ES-I3 (cell line): Measurements from ENCODE around the gene FKBP6.
A peak's percentile ranks its signal among the peaks of the same experiment; 100 is the strongest.
"Not testable (repeated sequence)": the region's sequence is repeated elsewhere in the genome, so short reads cannot be mapped to it uniquely, and the experiment has no call there.

Experiments
- H3K36me3 ChIP-seq: 2 replicates; pipeline ENCODE4 v1.6.1; 2013; ENCODE audit warnings: mild to moderate bottlenecking, low read length, control low read depth, moderate library complexity; ENCODE audit not compliant: insufficient read depth
- H3K4me1 ChIP-seq: 2 replicates; pipeline ENCODE4 v1.6.1; 2013; ENCODE audit warnings: mild to moderate bottlenecking, control low read depth, low read length; ENCODE audit not compliant: insufficient read depth
- H3K9ac ChIP-seq: 2 replicates; pipeline ENCODE4 v1.6.1; 2013; ENCODE audit warnings: low read depth, mild to moderate bottlenecking, low read length, moderate library complexity
- H3K9me3 ChIP-seq: 2 replicates; pipeline ENCODE4 v1.6.1; 2013; ENCODE audit warnings: mild to moderate bottlenecking, low read length, moderate library complexity; ENCODE audit not compliant: control insufficient read depth, insufficient read depth

Gene FKBP6

DNA sequence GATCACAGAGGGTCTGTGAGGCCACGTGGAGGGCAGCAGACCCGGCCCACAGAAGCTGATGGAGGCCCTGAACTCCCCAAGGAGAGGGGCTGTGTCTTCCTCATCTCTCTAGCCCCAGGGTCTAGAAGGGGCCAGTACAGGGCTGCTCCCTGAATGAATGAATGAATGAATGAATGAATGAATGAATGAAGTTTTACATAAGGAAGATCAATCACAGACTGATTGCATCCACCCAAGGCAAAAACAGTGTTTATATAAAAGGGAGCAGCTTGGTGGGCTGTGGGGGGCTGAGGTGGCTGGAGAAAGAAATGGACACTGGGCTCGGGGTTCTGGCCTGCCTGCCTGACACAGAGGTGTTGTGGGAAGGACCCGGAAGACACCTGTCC is 14.4 kb upstream of the FKBP6 start:
- Histone ChIP-seq H3K36me3 (no peaks in the 10 kb centered on the region), H3K9me3 (no peaks in the 10 kb centered on the region), H3K9ac (no peak overlapping the region), H3K4me1 (no peaks in the 10 kb centered on the region)

DNA sequence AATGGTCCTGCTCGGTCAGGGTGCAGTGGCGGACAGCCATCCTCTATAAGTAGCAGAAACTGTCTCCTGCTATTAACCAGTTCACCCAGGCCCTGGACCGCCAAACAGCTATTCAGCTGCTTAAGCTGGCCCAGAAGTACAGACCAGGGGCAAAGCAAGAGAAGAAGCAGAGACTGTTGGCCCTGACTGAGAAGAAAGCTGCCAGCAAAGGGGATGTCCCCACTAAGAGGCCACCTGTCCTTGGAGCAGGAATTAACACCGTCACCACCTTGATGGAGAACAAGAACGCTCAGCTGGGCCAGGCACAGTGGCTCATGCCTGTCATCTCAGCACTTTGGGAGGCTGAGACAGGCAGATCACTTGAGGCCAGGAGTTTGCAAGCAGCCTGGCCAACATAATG is 13.7 kb upstream of the FKBP6 start:
- no peak overlapping the region for H3K9ac ChIP-seq
- no peaks in the 10 kb centered on the region for H3K36me3 ChIP-seq
- no peaks in the 10 kb centered on the region for H3K4me1 ChIP-seq
- no peaks in the 10 kb centered on the region for H3K9me3 ChIP-seq

DNA sequence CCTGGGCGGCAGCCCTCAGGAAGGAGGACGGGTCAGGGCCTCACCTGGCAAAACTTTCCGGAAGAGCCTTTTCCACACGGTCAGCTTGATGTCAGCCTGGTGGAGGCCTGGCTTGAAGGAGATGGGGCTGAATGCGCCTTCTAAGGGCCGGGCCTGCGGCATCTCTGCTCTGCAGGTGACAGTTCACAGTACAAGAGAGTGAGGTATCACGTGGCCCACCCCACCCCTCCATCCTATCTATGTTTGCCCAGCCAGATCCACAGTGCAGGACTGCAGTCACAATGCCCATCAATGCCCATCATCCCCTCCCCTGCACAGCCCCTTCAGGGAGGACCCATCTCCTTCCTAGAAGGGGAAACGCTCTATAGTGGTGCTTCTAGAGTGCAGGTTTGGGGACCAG is 11.4 kb upstream of the FKBP6 start:
- H3K9ac ChIP-seq = no peak overlapping the region
- H3K9me3 ChIP-seq = no peaks in the 10 kb centered on the region
- H3K36me3 ChIP-seq = no peaks in the 10 kb centered on the region
- no peaks in the 10 kb centered on the region for H3K4me1 ChIP-seq

DNA sequence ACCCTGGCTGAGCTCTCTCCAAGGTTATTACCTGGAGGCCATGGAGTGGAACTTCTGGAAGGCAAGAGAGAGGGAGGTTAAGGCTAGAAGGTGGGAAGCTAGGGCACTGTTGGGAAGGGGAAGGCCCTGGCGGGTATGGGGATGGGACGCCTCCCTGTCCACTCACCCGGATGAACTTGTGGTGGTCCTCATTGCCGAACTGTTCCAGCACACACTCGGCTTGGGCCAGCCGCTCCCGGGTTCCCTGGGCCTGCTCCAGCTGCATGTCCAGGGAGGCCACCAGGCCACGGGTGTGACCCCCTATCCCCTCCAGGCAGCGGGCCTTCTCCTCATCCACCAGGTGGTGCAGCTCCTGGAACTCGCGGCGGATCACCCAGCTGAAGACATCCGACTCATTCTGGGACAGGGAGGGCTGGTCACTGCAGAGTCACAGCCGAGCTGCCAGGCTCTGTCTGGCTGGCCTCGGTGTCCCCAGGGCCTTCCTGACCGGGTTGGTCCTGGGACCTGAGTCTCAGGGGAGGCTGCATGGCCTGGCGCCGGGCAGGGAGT is 9.2 kb upstream of the FKBP6 start:
- H3K9ac ChIP-seq, H3K4me1 ChIP-seq, H3K9me3 ChIP-seq, H3K36me3 ChIP-seq: not testable (repeated sequence)

DNA sequence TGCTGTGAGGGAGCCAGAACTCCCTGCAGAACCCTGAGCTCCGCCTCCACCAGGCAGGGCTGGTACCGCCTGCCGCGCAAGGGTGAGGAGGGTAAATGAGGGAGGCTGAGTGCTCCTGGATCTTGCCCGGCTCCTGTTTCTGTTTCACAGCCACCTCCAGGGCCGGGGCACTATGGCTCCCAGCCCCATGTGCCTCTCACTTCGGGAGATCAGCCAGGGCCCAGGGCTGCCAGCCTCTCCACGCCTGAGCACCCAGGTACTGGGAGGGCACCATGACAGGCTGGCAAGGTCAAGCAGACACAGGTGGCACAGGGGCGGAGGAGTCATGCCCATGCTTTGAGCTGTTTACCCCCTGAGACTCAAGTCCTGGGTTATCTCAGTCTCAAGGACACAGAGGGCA is 8.4 kb upstream of the FKBP6 start:
- H3K9ac ChIP-seq, H3K36me3 ChIP-seq, H3K4me1 ChIP-seq, H3K9me3 ChIP-seq: not testable (repeated sequence)

DNA sequence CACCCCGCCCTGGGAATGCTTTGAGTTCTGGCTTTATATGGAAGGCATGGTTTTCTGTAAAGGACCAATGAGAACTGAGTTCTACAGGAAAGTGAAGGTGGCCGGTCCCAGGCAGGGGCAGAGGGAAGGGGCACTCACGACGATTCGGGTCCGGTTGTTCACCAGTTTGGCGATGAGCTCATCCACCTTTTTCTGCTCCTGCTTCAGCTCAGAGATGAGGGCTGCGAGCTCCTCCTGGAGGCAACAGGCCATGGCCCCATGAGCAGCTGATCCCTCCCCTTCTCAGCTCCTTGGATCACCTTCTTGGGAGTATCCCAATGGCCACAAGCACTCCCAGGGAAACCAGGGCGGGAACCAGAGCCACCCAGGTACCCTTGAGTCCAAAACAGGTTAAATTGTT is 8.0 kb upstream of the FKBP6 start:
- H3K36me3 ChIP-seq, H3K9me3 ChIP-seq, H3K4me1 ChIP-seq, H3K9ac ChIP-seq: not testable (repeated sequence)

DNA sequence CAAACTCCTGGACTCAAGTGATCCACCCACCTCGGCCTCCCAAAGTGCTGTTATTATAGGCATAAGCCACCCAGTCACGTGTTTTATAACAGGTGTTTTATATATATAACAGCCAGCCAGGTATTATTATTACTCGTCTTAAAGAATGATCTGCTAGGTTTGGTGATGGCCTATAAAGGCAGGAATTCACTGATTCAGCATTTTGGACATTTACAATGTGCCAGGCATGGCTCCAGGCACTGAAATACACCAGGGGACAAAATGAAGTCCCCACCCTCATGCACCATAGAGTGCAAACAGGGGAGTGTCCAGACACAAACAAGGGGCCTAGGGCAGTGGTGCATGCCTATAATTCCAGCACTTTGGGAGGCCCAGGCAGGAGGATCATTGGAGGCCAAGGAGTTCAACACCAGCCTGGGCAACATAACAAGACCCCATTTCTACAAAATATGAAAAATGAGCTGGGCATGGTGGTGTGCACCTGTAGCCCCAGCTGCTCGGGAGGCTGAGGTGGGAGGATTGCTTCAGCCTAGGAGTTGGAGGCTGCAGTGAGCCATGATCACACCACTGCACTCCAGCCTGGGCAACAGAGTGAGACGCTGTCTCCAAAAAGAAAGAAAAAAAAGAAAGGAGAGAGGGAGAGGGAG is 4.4 kb upstream of the FKBP6 start:
- H3K4me1 ChIP-seq, H3K9me3 ChIP-seq, H3K9ac ChIP-seq, H3K36me3 ChIP-seq: not testable (repeated sequence)

DNA sequence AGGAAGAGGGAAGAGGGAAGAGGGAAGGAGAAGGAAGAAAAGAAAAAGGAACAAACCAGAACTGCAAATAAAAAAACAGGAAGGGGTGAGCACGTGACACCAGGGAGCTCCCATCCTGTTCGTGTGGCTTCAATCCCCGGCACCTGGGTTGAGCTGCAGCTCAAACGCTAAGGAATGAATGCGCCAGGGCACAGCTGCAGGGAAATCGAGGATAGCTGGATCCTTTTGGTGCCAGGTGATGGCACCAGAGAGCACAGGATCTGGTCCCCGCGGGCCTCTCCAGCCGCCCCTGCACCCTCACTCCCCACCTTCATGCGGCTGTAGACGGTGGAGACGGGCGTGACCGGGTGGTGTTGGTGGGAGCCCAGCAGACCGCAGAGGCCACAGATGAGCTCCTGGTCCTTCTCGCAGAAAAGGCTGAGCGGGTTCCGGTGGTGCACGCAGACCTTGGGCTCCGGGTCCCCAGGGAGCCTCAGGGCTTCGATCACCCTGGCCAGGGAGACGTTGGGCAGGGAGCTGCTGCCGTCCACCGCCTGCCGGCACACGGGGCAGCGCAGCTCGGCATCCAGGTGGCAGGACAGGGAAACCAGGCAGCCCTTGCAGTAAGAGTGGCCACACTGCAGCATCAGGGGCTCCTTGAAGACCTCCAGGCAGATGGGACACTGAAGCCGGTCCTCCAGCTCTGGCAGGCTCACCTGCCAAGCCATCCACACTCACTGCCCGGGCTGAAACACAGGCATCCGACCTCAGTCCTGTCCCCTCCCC is 3.7 kb upstream of the FKBP6 start:
- not testable (repeated sequence) for H3K9me3 ChIP-seq, H3K4me1 ChIP-seq, H3K36me3 ChIP-seq
- H3K9ac ChIP-seq = 0 out of 2 replicates have a peak overlapping the region, but pooled peaks have one; percentile 25

DNA sequence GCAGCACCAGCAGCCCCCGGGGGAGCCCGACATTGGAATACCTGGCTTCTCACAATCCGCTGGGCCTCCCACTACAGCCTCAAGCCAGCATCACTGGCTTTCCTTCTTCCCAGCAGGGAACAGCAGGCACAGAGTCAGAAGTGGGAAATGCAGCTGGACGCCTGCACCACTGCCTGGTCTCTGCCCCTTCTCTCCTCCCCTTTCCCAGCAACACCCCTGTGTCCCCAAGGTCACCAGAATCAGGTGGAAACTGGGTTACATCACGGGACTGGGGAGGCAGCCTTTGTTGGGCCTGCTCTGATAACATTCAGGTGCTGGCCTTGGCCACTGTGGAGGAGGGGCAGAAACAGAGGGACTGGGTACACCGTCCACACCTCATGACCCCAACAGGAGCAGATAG is 2.5 kb upstream of the FKBP6 start:
- H3K9me3 ChIP-seq, H3K9ac ChIP-seq, H3K4me1 ChIP-seq, H3K36me3 ChIP-seq: not testable (repeated sequence)

DNA sequence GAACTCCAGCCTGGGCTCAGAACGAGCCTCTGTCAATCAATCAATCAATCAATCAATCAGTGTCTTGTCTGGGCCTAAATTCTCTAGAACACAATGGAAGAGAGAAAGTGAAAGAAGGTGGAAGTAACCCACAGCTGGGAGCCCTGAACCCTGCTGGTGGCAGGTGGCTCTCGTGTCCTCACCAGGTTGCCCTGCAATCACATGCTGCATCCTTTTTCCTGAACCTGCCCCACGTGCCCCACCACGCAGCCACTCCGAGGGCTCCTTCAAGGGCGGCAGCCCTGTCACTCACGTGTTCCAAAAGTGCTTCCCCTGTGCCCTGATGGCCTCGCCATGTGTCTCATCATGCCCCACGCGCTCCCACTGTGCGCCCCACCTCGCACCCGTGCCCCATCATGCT is 512 bp upstream of the FKBP6 start:
- H3K36me3 ChIP-seq, H3K9ac ChIP-seq, H3K9me3 ChIP-seq: not testable (repeated sequence)
- peaks cover 14% of the 10 kb centered on the region for H3K4me1 ChIP-seq

DNA sequence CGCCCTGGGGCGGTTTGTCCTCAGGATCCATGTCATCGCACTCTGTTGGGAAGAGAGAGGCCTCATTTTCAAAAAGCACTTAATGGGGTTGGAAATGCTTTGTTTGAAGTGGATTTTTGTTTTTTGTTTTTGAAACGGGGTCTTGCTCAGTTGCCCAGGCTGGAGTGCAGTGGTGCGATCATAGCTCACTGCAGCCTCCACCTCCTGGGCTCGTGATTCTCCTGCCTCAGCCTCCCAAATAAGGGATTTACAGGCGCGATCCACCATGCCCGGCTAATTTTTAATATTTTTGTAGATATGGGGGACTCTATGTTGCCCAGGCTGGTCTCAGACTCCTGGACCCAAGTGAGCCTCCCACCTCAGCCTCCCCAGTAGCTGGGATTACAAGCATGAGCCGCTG is 735 bp downstream of the FKBP6 start:
- Histone ChIP-seq H3K9me3 (no peaks in the 10 kb centered on the region), H3K36me3 (no peaks in the 10 kb centered on the region), H3K4me1 (peaks cover 14% of the 10 kb centered on the region), H3K9ac (no peak overlapping the region)

DNA sequence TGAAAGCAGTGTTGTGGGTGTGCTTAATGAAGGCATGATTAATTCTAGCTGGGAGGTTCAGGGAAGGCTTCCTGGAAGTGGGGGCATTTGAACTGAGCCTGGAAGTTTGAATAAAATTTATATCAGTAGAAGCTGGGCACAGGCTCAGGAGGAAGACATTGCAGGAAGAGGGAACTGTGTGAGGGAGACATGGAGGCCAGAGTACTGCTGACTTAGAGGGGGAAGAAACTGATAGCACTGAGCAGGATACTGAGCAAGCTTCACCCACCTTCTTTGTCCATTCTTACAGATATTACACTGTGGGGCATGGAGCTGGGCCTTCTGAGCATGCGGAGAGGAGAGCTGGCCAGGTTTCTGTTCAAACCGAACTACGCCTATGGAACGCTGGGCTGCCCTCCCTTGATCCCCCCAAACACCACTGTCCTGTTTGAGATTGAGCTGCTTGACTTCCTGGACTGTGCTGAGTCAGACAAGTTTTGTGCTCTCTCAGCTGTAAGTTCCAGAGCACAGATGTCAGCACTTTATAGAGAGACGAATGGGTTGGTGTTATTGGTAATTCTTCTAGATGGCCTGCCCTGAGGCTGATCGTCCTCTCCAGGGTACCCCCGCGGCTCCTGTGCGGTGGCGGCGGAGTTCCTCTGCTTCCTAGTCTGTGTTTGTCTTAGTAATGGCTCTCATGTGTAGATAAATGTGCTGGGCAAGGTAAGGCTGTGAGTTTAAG is 2.1 kb downstream of the FKBP6 start:
- H3K9me3 ChIP-seq = no peaks in the 10 kb centered on the region
- H3K4me1 ChIP-seq = peaks cover 14% of the 10 kb centered on the region
- H3K36me3 ChIP-seq = no peaks in the 10 kb centered on the region
- H3K9ac ChIP-seq = no peak overlapping the region

DNA sequence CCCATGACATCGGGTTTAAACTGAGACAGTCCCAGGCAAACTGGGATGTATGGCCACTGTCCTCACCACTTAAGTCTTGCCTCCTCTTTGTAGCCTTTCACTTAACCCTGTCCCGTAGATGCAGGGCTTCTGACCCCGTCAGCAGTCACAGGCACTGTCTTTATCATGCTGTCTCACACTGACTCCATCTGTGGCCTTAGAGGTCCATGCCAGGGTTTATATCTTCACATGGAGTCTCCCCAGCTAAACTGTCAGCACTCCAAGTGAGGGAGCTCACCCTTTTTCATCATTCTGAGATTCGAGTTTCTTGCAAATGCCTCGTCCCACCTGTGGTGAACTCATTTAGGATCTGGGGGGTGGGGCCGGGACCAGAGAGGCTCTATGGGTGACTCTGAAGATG is 2.8 kb downstream of the FKBP6 start:
- Histone ChIP-seq H3K4me1 (peaks cover 14% of the 10 kb centered on the region), H3K9ac (no peak overlapping the region), H3K9me3 (no peaks in the 10 kb centered on the region), H3K36me3 (no peaks in the 10 kb centered on the region)

DNA sequence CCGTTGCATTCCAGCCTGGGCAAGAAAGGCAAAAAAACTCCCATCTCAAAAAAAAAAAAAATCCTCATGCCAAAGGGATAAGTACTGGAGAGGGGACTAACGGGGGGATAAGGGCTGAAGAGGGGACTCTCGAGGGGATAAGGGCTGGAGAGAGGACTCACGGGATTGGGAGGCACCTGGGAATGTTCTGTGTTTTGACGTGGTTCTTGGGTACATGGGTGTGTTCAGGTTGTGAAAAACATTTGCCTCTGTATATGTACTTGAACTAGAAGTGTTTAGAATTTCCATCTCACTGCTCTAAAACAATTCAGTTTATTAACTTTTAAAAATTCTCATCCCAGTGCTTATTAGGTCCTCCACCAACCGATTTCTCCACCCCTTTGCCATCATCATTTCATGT is 4.5 kb downstream of the FKBP6 start:
- Histone ChIP-seq H3K4me1 (peaks cover 14% of the 10 kb centered on the region), H3K9me3 (no peaks in the 10 kb centered on the region), H3K9ac (no peak overlapping the region), H3K36me3 (no peaks in the 10 kb centered on the region)

DNA sequence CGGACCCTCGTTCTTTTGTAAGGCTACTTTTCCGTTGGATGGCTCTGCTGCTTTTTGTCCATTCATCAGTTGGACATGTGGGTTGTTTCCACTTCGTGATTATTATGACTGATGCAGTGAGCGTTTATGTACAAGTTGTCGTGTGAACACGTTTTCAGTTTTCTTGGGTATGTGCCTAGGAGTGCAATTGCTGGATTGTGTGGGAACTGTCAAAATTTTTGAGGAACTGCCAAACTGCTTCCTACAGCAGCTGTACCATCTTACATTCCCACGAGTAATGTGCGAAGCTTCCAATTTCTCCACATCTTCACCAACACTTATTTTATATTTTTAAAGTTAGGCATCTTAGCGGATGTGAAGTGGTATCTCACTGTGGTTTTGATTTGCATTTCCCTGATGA is 10.4 kb downstream of the FKBP6 start:
- Histone ChIP-seq H3K9ac (no peak overlapping the region), H3K36me3 (no peaks in the 10 kb centered on the region), H3K9me3 (no peaks in the 10 kb centered on the region), H3K4me1 (peaks cover 13% of the 10 kb centered on the region)
